HG03139 (cell line): ENCODE measurements around the gene GNG2.

Experiments
- ATAC-seq: cut with Tn5 transposase; IDR thresholded peaks from one replicate; pipeline ENCODE4 v1.9.1; 2021; ENCODE audit not compliant: unreplicated experiment

The GNG2 gene

GRCh38 chr14:51989293-51990234 is 129.2 kb downstream of the GNG2 start, which contains the start of gene RTRAF:
RTRAF (plus strand) TSS chr14:51989546; CDS start chr14:51989640, 94 bp downstream.
- ATAC-seq: peak; percentile 95

- ATAC-seq: no peak
Observed at GRCh38 chr14:51990488-51990887, 130.1 kb downstream of the GNG2 start.

DNA sequence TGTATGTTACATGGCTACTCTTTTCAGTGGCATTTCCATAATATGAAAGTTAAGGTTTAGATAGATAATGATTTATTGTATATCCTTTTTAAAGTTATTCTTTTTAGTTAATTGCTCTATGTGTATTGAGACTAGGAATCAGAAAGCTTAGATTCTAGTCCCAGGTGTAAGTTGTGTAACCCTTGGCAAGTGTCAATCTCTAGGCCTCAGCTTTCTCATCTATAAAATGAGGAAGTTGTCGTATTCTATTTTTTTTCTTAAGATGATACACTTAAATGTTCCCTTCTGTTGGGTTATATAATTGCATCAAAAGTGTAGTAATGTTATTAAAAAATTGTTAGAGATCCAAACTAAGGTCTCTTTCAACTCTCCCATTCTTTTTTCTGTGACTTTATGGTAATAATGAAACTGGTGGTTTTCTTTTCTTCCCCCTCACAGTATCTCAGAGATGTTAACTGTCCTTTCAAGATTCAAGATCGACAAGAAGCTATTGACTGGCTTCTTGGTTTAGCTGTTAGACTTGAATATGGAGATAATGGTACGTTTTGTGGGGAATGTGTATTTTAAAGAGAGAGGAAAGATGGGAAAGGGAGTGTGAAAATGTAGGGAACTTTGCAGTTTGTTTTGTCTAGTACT is 133.0 kb downstream of the GNG2 start:
- ATAC-seq: no peak

DNA sequence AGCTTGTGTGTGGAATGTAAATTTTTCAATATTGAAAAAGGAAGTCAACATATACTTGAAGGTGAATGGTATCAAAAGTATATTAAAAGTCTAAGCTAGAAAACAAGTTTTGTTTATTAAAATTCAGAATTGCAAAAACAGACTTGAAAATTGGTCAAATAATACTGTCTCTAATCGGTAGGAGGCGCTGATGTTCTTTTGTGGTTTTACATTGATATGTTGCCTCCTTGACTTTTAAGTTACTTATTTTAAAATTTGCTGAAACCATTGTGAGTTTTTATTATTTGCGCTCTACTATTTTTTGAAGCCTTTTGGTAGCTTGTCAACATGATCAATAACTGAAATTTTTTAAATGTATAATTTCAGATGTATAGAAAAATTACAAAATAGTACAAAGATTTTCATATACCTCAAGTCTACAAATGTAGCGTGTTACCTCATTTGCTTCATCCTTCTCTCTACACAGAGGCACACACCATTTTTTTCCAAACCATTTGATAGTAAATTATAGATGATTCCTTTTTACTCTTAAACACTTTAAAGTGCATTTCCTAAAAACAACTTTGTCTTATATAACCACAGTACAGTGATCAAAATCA is 135.8 kb downstream of the GNG2 start:
- ATAC-seq: no peak

DNA sequence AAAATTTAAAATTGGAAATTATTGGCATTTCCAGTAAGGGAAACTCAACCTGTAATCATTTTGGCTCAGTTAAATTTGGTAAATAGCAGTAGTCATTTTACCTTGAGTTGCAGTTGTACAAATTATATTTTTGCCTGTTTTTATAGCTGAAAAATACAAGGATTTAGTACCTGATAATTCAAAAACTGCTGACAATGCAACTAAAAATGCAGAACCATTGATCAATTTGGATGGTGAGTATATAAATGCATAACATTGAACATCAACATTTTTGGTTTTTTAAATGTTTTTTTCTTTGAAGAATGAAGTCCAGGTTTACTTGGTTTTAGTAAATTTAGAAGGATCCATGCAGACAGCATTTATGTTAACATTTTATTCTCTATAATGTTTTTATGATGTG is 137.9 kb downstream of the GNG2 start:
- ATAC-seq: no peak

DNA sequence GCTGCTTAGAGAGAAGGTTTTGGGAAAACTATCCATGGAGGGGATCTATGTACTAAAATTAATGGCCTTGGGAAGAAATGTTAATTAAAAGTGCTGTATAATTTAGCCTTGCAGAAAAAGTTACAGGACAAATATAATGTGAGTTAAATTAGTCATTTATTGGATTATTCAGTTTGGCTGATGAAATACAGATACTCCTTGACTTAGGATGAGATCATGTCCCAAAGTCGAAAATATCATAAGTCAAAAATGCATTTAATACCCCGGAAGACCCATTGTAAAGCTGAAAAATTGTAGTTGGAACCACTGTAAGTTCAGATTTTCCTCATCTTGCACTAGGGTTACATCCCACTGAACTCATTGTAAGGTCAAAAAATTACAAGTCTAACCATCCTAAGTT is 138.7 kb downstream of the GNG2 start:
- no peak for ATAC-seq

- ATAC-seq: no peak
Observed at GRCh38 chr14:52000019-52000582, 139.7 kb downstream of the GNG2 start.

DNA sequence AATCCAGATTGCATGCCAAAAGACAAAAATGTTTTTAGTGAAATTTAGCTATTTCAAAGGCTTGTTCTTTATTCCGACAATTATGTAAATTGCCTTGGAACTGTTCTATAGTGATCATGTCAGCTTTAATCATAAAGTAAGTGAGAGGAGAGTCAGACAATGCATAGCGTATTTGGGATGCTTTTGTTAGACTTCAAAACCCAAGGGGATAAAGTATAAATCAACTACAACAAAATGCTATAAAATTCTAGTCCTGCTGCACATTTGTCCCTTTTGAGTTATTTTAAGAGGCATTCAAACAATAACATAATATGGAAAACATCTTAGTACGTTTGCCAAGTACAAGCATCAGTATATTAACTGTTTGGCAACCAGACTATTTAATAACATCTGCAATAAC is 140.3 kb downstream of the GNG2 start:
- no peak for ATAC-seq

GRCh38 chr14:52002542-52002941 is 142.1 kb downstream of the GNG2 start:
- no peak for ATAC-seq

- ATAC-seq: no peak
Observed at GRCh38 chr14:52003324-52003723, 142.9 kb downstream of the GNG2 start.

GRCh38 chr14:52005625-52006024 is 145.2 kb downstream of the GNG2 start:
- no peak for ATAC-seq

DNA sequence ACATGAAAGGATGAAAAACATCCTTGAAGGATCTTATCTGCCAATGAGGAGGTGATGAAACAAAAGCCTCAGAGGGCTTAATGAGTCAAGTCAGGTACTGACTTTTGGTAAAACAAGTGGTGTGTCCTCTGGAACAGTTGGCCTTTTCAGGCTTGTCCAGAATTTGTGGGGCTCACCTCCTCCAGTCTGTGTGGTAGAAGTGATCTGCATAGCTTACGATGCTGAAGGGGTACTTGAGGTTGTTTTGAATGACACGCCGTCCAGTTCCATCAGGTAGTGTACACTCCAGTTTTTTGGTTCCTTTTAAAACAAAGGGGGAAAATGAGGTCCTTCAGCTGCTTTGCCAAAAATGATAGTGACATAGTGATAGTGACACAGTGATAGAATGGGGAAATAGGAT is 145.9 kb downstream of the GNG2 start:
- no peak for ATAC-seq

DNA sequence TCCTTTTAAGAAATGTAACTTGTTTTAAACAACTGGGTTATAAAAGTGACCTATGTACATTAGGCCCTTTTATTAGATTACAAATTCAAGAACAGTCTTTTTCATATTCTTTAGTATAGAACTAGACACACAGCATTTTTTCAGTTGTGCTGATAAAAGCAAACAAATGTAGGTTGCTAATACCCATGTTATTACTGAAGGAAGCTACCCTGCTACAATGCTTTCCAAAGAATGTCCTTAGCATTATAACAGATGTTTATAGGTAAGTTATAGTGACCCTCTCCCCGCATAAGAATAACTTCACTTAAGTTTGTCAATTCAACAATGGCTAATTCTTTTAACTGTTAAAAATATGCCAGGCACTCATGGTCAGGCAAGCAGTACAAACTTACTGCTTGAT is 146.8 kb downstream of the GNG2 start:
- ATAC-seq: no peak

GRCh38 chr14:52007637-52008036 is 147.2 kb downstream of the GNG2 start:
- ATAC-seq: no peak

DNA sequence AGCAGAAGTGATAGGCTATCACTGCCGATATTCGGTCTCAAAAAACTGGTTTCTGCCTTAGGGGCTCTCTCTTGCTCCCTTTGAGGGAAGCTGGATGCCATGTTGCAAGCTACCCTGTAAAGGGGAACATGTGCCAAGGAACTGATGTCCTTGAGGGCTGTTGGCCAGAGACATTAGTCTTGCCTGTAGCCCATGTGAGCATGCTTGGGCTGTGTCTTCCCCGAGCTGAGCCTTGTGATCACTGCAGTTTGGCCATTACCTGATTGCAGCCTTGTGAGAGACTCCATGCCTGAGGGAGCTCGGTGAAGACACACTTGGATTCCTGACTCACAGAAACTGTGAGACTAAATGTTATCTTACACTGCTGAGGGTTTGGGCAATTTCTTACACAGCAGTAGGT is 147.7 kb downstream of the GNG2 start:
- ATAC-seq: no peak

DNA sequence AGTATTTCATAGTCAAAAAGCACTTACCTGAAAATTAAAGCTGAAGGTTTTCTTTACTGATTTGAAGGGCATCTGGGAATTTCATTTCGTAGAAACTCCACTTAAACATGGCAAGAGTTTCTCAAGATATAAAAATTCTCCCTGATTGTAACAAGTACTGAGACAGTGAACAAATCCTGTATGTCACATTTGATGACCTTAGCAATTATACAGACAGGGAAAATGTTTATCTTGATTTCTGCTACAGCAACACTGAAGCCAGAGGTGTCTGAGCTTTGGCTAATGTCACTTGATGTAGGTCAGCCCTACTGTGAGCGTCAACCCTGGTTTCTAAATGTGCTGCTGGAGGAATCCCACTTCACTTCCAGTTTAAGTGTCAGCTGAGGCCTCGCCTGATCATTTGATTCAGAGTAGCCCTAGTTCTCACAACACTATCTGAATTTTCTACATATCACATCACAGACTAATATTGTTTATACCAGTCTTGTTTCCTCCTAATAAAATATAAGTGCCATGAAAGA is 149.8 kb downstream of the GNG2 start:
- ATAC-seq: no peak

DNA sequence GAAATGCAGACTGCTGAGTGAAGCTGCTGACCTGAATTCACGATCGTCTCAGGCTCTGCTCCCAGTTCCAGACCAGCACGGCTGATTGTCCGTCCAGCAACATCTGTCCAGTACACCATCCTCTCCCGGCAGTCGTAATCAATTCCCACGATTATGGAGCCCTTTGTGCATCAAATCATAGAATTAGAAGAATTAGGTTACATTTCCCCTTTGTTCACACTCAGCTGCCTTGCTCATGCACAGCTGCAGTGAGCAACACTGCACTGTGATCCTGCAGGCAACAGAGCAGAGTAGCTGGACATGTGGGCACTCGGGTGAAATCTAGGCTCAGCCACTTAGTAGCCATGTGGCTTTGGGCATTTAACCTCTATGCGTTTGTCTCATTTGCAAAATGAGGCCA is 151.1 kb downstream of the GNG2 start:
- ATAC-seq: no peak

DNA sequence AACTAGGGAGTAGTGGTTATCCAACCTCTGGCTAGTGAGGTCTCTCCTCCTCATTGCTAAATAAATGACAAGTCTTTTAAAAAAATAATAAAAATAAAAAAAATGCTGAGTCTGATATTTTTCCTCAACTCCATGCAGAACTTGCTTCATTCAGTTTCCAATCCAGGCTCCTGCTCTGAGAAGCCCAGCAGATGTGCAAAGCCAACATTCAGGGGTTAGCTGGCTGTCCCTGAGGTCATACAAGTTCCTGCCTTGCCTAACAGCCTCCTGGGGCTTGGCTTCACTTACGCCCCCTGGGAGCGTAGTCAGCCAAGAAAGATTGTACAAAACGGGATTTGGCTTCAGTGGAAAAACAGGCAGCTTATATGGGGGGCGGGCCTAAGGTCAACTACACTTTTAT is 152.2 kb downstream of the GNG2 start:
- no peak for ATAC-seq

DNA sequence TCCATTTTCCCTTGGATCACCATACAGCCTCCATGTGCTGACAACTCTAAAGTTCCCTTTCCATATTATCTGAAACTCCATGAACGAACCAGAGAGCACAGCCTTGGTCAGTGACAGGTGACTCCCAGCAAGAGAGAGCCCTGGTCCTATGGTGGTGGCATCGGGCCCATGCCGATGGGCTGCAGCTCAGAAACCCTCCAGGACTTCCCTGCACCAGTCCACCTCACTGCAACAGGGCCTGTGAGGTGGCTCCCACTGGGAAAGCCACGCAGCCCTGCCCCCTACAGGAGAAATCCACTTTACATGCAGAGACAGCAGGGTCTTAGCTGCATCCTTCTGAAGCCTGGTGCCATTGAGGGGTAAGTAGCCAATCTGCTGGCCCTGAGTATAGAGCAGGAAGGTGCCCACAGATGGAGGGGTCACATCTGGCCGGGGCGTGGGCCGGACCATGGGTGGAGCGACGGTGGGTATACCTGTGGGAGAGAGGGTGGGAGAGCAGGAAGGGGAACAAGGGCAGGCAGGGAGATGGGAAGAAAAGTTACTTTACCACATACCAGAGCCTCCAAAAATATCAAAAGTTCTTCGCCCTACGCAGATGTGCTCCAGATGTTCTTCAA is 153.7 kb downstream of the GNG2 start:
- no peak for ATAC-seq

DNA sequence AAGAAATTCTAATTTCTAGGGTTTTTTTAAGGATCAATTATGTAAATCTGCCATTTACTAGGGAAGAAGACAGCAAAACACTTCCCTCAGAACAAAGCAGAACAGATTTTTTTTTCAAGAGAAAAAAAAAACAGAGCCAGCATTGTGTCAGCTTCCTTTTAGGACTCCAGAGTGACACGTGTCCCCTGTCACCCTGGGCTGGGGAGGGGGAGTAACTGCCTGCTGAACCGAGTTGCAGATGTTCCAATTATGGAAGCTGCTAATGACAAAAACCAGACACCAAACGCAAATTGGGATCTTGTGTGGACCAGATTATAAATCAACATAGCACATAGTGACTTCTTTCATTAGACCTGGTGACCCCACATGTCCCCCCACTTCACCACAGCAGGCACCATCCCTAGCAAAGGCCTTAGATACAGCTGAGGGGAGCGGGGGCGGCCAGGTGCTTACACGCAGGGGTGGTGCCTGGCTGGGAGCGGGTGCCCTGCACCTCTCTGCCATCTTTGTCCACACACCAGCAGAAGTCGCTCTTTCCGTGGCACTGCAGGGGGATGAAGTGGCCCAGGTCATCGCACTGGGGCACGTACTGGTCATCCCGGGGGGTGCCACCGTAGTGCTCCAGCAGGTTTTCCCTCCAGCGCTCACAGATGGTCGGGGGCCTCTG is 154.3 kb downstream of the GNG2 start:
- no peak for ATAC-seq
